B cell (primary cell): ENCODE measurements around the gene LENG1.

Source experiments
- EZH2 ChIP-seq: IDR thresholded peaks from 2 replicates; pipeline ENCODE4 v1.6.1; 2012; ENCODE audit warnings: borderline replicate concordance, low read depth, mild to moderate bottlenecking, moderate library complexity, low read length; ENCODE audit not compliant: insufficient read depth, poor library complexity, severe bottlenecking
- TF ChIP-seq, protein P1 (sequence below): fragments of 200-600 bp; IDR thresholded peaks from one replicate; pipeline ENCODE4 v1.8.0; 2022; ENCODE audit warnings: antibody characterized with exemption, mild to moderate bottlenecking

DNA sequence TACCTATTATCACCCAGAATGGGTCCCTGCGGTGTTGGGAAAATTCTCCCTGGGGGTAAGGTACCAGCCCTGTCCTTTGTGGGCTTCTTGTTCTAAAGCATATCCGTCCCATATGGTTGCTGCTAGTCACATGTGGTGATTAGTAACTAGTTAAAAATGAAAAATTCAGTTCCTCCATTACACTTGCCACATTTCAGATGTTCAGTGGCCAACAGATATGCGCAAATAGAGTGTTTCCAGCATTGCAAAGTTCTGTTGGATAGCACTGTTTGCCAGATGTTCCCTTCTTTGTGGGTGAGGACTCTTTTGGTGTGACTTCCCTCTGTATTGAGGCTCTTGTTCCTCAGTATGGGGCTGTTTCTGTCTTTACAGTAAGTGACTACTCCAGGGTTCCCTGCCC is 18.2 kb downstream of the LENG1 start:
- TF ChIP-seq, protein P1, sequence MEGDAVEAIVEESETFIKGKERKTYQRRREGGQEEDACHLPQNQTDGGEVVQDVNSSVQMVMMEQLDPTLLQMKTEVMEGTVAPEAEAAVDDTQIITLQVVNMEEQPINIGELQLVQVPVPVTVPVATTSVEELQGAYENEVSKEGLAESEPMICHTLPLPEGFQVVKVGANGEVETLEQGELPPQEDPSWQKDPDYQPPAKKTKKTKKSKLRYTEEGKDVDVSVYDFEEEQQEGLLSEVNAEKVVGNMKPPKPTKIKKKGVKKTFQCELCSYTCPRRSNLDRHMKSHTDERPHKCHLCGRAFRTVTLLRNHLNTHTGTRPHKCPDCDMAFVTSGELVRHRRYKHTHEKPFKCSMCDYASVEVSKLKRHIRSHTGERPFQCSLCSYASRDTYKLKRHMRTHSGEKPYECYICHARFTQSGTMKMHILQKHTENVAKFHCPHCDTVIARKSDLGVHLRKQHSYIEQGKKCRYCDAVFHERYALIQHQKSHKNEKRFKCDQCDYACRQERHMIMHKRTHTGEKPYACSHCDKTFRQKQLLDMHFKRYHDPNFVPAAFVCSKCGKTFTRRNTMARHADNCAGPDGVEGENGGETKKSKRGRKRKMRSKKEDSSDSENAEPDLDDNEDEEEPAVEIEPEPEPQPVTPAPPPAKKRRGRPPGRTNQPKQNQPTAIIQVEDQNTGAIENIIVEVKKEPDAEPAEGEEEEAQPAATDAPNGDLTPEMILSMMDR: no peak
- no peak for TF ChIP-seq EZH2
